Transverse colon (tissue), 3 donors: Measurements from ENCODE around the gene LRP1B.

Source experiments
- EP300 ChIP-seq: sonication (generic); formaldehyde crosslinking; IDR thresholded peaks from one replicate; pipeline ENCODE4 v1.6.1; 2017; ENCODE audit warnings: antibody characterized with exemption, low read depth
- POLR2A ChIP-seq: fragments of 450-650 bp; IDR thresholded peaks from one replicate; pipeline ENCODE4 v1.6.1; 2016; ENCODE audit warnings: antibody characterized with exemption, mild to moderate bottlenecking, moderate library complexity
- TF ChIP-seq, protein P1 (sequence below), 5 experiments: fragments of 200-600 bp in 3 of 5; fragments of 450-650 bp in 2 of 5; sonication (generic) in 3 of 5; IDR thresholded peaks; 1 replicate in 2 of 5; 2 replicates in 3 of 5; pipeline ENCODE4 v1.5.1; 2016 to 2017; ENCODE audit warnings: antibody characterized with exemption in 5 of 5, inconsistent platforms in 3 of 5, mild to moderate bottlenecking in 2 of 5, moderate library complexity in 1 of 5

DNA sequence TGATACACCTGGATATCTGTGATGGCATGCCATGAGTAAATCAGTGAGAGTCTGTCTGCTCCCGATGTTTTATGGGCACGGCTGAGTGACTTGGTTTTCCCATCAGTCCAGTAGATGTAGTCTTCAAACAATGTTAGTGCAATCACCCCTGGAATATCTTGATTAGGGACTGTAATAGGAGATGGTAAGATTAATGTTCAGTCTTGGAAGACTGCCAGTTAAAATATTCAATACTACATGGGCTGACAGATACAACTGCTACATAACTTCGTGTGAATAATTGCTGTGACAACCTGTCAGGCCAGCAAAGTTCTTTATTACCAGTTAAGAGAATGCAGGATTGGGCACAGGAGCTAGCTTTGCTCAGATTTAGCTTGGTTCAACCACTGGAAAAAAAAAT lies 1673.3 kb downstream of the LRP1B start:
- TF ChIP-seq, protein P1, sequence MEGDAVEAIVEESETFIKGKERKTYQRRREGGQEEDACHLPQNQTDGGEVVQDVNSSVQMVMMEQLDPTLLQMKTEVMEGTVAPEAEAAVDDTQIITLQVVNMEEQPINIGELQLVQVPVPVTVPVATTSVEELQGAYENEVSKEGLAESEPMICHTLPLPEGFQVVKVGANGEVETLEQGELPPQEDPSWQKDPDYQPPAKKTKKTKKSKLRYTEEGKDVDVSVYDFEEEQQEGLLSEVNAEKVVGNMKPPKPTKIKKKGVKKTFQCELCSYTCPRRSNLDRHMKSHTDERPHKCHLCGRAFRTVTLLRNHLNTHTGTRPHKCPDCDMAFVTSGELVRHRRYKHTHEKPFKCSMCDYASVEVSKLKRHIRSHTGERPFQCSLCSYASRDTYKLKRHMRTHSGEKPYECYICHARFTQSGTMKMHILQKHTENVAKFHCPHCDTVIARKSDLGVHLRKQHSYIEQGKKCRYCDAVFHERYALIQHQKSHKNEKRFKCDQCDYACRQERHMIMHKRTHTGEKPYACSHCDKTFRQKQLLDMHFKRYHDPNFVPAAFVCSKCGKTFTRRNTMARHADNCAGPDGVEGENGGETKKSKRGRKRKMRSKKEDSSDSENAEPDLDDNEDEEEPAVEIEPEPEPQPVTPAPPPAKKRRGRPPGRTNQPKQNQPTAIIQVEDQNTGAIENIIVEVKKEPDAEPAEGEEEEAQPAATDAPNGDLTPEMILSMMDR (IDR thresholded peaks at IDR 0.05) = no peak
- no peak for TF ChIP-seq EP300
- no peak for TF ChIP-seq POLR2A
